Fibroblast of skin of abdomen (primary cell): Measurements from ENCODE around the gene EEF1AKMT2.

ENCODE experiments used
- DNase-seq: peaks from one replicate; pipeline ENCODE4 v3.0.0-alpha.2; 2013

The EEF1AKMT2 gene

GRCh38 chr10:124737221-124737620 is 54.5 kb downstream of the EEF1AKMT2 start:
- DNase-seq, result no peak

GRCh38 chr10:124736491-124737136 is 55.1 kb downstream of the EEF1AKMT2 start:
- no peak for DNase-seq

- no peak for DNase-seq
These were observed 56.0 kb downstream of the EEF1AKMT2 start for GRCh38 chr10:124735491-124736286.

- DNase-seq, result no peak
These were observed 57.1 kb downstream of the EEF1AKMT2 start for GRCh38 chr10:124734311-124735166.

- no peak for DNase-seq
These were observed 58.0 kb downstream of the EEF1AKMT2 start for GRCh38 chr10:124733571-124734245.

GRCh38 chr10:124732931-124733570 is 58.6 kb downstream of the EEF1AKMT2 start:
- DNase-seq, result no peak

GRCh38 chr10:124731551-124731950 is 60.1 kb downstream of the EEF1AKMT2 start:
- no peak for DNase-seq

GRCh38 chr10:124730790-124731189 is 60.9 kb downstream of the EEF1AKMT2 start:
- DNase-seq, result no peak

GRCh38 chr10:124728830-124729661 is 62.6 kb downstream of the EEF1AKMT2 start:
- DNase-seq, result no peak

GRCh38 chr10:124728071-124728829 is 63.4 kb downstream of the EEF1AKMT2 start:
- no peak for DNase-seq

GRCh38 chr10:124727361-124727960 is 64.2 kb downstream of the EEF1AKMT2 start:
- DNase-seq, result no peak

- DNase-seq, result no peak
These were observed 65.9 kb downstream of the EEF1AKMT2 start for GRCh38 chr10:124725791-124726190.

- no peak for DNase-seq
These were observed 66.5 kb downstream of the EEF1AKMT2 start for GRCh38 chr10:124725171-124725631.

- peak; percentile 13 for DNase-seq
These were observed 67.2 kb downstream of the EEF1AKMT2 start for GRCh38 chr10:124724279-124725027.

- DNase-seq, result no peak
These were observed 67.9 kb downstream of the EEF1AKMT2 start for GRCh38 chr10:124723826-124724225.

- no peak for DNase-seq
These were observed 68.6 kb downstream of the EEF1AKMT2 start for GRCh38 chr10:124722798-124723783.

GRCh38 chr10:124721330-124722045 is 70.2 kb downstream of the EEF1AKMT2 start:
- no peak for DNase-seq
